ENCODE data around the gene HOXD3. TPM values are rescaled to one million over a fixed set of nuclear protein-coding genes. Genes with fewer than 3 reads are reported as not detected.
A peak's percentile ranks its signal among the peaks of the same experiment; 100 is the strongest.

The HOXD3 gene
- total and polyA plus RNA-seq, 9 donors = 6.7 to 18.7 (median 14.8) TPM

GRCh38 chr2:176136374-176137251 lies 20.5 kb upstream of the HOXD3 start:
- Histone ChIP-seq H3K4me1 (ENCODE audit: insufficient read depth) (peaks cover 20% of the 10 kb centered on the region), H3K4me3 (peak overlapping the region; percentile 64), H3K27me3 (no peaks in the 10 kb centered on the region), H3K27ac (peak overlapping the region; percentile 93 to 99), H3K9me3 (no peaks in the 10 kb centered on the region), H3K36me3 (no peaks in the 10 kb centered on the region)
- TF ChIP-seq POLR2A (IDR thresholded peaks at IDR 0.05) (peak; percentile 31), EP300 (IDR thresholded peaks at IDR 0.05) (no peak), CTCF (IDR thresholded peaks at IDR 0.05) (peak in 1 of 3 donors; percentile 9)
- intact Hi-C loops (cut with DNase I) = loop anchor here in 1 of 4 donors (10.0 kb wide), 1 partner anchor 1128 kb away; the partner anchor contains the start of gene NFE2L2
- WGBS, 3 donors = 0 to 1% (median 0%) methylated on average over 71 of the region's 71 CpGs
- peak; percentile 62 to 75 (median 70) for DNase-seq

GRCh38 chr2:176137252-176137580 lies 19.9 kb upstream of the HOXD3 start:
- TF ChIP-seq CTCF (IDR thresholded peaks at IDR 0.05) (no peak), POLR2A (IDR thresholded peaks at IDR 0.05) (no peak), EP300 (IDR thresholded peaks at IDR 0.05) (no peak)
- Histone ChIP-seq H3K9me3 (no peaks in the 10 kb centered on the region), H3K27me3 (no peaks in the 10 kb centered on the region), H3K27ac (peak overlapping the region; percentile 93 to 99), H3K4me1 (ENCODE audit: insufficient read depth) (peaks cover 20% of the 10 kb centered on the region), H3K36me3 (no peaks in the 10 kb centered on the region), H3K4me3 (peak overlapping the region; percentile 64)
- intact Hi-C loops (cut with DNase I) = loop anchor here in 1 of 4 donors (10.0 kb wide), 1 partner anchor 1128 kb away; the partner anchor contains the start of gene NFE2L2
- 0 to 4% (median 3%) methylated on average over 2 of the region's 2 CpGs for WGBS, 3 donors
- DNase-seq = no peak

GRCh38 chr2:176137906-176138305 lies 19.2 kb upstream of the HOXD3 start:
- Histone ChIP-seq H3K36me3 (no peaks in the 10 kb centered on the region), H3K4me1 (ENCODE audit: insufficient read depth) (peaks cover 20% of the 10 kb centered on the region), H3K27me3 (no peaks in the 10 kb centered on the region), H3K9me3 (no peaks in the 10 kb centered on the region), H3K27ac (peak overlapping the region in 1 of 2 donors; percentile 99), H3K4me3 (peak overlapping the region; percentile 64)
- peak in 2 of 5 donors; percentile 20 to 47 for DNase-seq
- TF ChIP-seq CTCF (IDR thresholded peaks at IDR 0.05) = no peak
- no peak for TF ChIP-seq EP300 (IDR thresholded peaks at IDR 0.05)
- TF ChIP-seq POLR2A (IDR thresholded peaks at IDR 0.05) = no peak
- 30 to 31% (median 31%) methylated on average over 8 of the region's 8 CpGs for WGBS, 3 donors
- intact Hi-C loops (cut with DNase I) = loop anchor here in 1 of 4 donors (10.0 kb wide), 1 partner anchor 1127 kb away; the partner anchor contains the start of gene NFE2L2

- Histone ChIP-seq H3K27ac (peak overlapping the region; percentile 80 to 99), H3K27me3 (no peaks in the 10 kb centered on the region), H3K36me3 (no peaks in the 10 kb centered on the region), H3K4me3 (peak overlapping the region; percentile 53), H3K4me1 (ENCODE audit: insufficient read depth) (peaks cover 17% of the 10 kb centered on the region), H3K9me3 (no peaks in the 10 kb centered on the region)
- intact Hi-C loops (cut with DNase I) = loop anchor here in 1 of 4 donors (10.0 kb wide), 1 partner anchor 1126 kb away; the partner anchor contains the start of gene NFE2L2
- DNase-seq = peak in 1 of 5 donors; percentile 38
- WGBS, 3 donors = 10 to 12% (median 12%) methylated on average over 14 of the region's 14 CpGs
- TF ChIP-seq POLR2A (IDR thresholded peaks at IDR 0.05) (no peak), EP300 (IDR thresholded peaks at IDR 0.05) (no peak), CTCF (IDR thresholded peaks at IDR 0.05) (no peak)
Measured at GRCh38 chr2:176138526-176138922, 18.6 kb upstream of the HOXD3 start.
